ENCODE results near the gene PTGS1.

Gene PTGS1

GRCh38 chr9:122381206-122381950, 10.6 kb downstream of the PTGS1 start:
- Histone ChIP-seq H3K9me3 (ENCODE audit: insufficient read depth, low read length) (peaks cover 10% of the 10 kb centered on the region; the same call in 1 of the 2 replicates), H3F3A (ENCODE audit: insufficient read depth) (no peaks in the 10 kb centered on the region), H3K4me2 (ENCODE audit: low read depth, low read length, poor library complexity, severe bottlenecking) (no peak overlapping the region), H4K20me1 (ENCODE audit: low read depth, low read length) (no peaks in the 10 kb centered on the region), H3K27ac (ENCODE audit: low read depth, low read length) (no peak overlapping the region), H3K36me3 (ENCODE audit: low read length) (no peaks in the 10 kb centered on the region), H2AFZ (ENCODE audit: low read depth, low read length, severe bottlenecking) (no peak overlapping the region), H3K79me2 (ENCODE audit: insufficient read depth, low read length) (no peaks in the 10 kb centered on the region), H3K4me3 (ENCODE audit: insufficient read depth, low read length, poor library complexity, severe bottlenecking) (no peak overlapping the region), H3K27me3 (ENCODE audit: low read length) (no peaks in the 10 kb centered on the region), H3K9me2 (replicated peaks; ENCODE audit: insufficient read depth, low read length) (no peaks in the 10 kb centered on the region), H3K9ac (ENCODE audit: low read length) (no peak overlapping the region)
- TF ChIP-seq EZH2phosphoT487 (conservative IDR thresholded peaks at IDR 0.05; ENCODE audit: low read length) (no peak), CTCF (IDR thresholded peaks at IDR 0.05; ENCODE audit: insufficient read depth, low read length, poor library complexity, severe bottlenecking) (no peak)

- H3K9me2 ChIP-seq (replicated peaks; ENCODE audit: insufficient read depth, low read length), result no peaks in the 10 kb centered on the region
- TF ChIP-seq EZH2phosphoT487 (conservative IDR thresholded peaks at IDR 0.05; ENCODE audit: low read length), result no peak
- no peak for TF ChIP-seq CTCF (IDR thresholded peaks at IDR 0.05; ENCODE audit: insufficient read depth, low read length, poor library complexity, severe bottlenecking)
- H3K27me3 ChIP-seq (ENCODE audit: low read length), result no peaks in the 10 kb centered on the region
- H3K4me2 ChIP-seq (ENCODE audit: low read depth, low read length, poor library complexity, severe bottlenecking), result no peak overlapping the region
- H3K36me3 ChIP-seq (ENCODE audit: low read length), result no peaks in the 10 kb centered on the region
- peaks cover 10% of the 10 kb centered on the region; the same call in 1 of the 2 replicates for H3K9me3 ChIP-seq (ENCODE audit: insufficient read depth, low read length)
- no peak overlapping the region for H3K9ac ChIP-seq (ENCODE audit: low read length)
- H4K20me1 ChIP-seq (ENCODE audit: low read depth, low read length), result no peaks in the 10 kb centered on the region
- H3K27ac ChIP-seq (ENCODE audit: low read depth, low read length), result no peak overlapping the region
- H3K79me2 ChIP-seq (ENCODE audit: insufficient read depth, low read length), result no peaks in the 10 kb centered on the region
- H2AFZ ChIP-seq (ENCODE audit: low read depth, low read length, severe bottlenecking), result no peak overlapping the region
- H3K4me3 ChIP-seq (ENCODE audit: insufficient read depth, low read length, poor library complexity, severe bottlenecking), result no peak overlapping the region
- H3F3A ChIP-seq (ENCODE audit: insufficient read depth), result no peaks in the 10 kb centered on the region
Observed at GRCh38 chr9:122382901-122383850, 12.4 kb downstream of the PTGS1 start.

GRCh38 chr9:122383992-122384461, 13.2 kb downstream of the PTGS1 start:
- Histone ChIP-seq H2AFZ (ENCODE audit: low read depth, low read length, severe bottlenecking) (no peak overlapping the region), H3K9me3 (ENCODE audit: insufficient read depth, low read length) (peaks cover 10% of the 10 kb centered on the region; the same call in 1 of the 2 replicates), H3K9me2 (replicated peaks; ENCODE audit: insufficient read depth, low read length) (no peaks in the 10 kb centered on the region), H3K79me2 (ENCODE audit: insufficient read depth, low read length) (no peaks in the 10 kb centered on the region), H3K36me3 (ENCODE audit: low read length) (no peaks in the 10 kb centered on the region), H3F3A (ENCODE audit: insufficient read depth) (no peaks in the 10 kb centered on the region), H3K9ac (ENCODE audit: low read length) (no peak overlapping the region), H4K20me1 (ENCODE audit: low read depth, low read length) (no peaks in the 10 kb centered on the region), H3K27ac (ENCODE audit: low read depth, low read length) (no peak overlapping the region), H3K27me3 (ENCODE audit: low read length) (no peaks in the 10 kb centered on the region), H3K4me2 (ENCODE audit: low read depth, low read length, poor library complexity, severe bottlenecking) (no peak overlapping the region), H3K4me3 (ENCODE audit: insufficient read depth, low read length, poor library complexity, severe bottlenecking) (no peak overlapping the region)
- TF ChIP-seq EZH2phosphoT487 (conservative IDR thresholded peaks at IDR 0.05; ENCODE audit: low read length) (no peak), CTCF (IDR thresholded peaks at IDR 0.05; ENCODE audit: insufficient read depth, low read length, poor library complexity, severe bottlenecking) (no peak)

Measured in SU-DHL-6 (cell line).